Kidney capillary endothelial cell (primary cell): Measurements from ENCODE around the gene CARMIL3.
"Not testable (repeated sequence)": the region's sequence is repeated elsewhere in the genome, so short reads cannot be mapped to it uniquely, and the experiment has no call there.

ENCODE experiments used
- DNase-seq: peaks from one replicate; pipeline ENCODE4 v3.0.0-alpha.2; 2018; ENCODE audit warnings: low spot score

CARMIL3 gene, protein sequence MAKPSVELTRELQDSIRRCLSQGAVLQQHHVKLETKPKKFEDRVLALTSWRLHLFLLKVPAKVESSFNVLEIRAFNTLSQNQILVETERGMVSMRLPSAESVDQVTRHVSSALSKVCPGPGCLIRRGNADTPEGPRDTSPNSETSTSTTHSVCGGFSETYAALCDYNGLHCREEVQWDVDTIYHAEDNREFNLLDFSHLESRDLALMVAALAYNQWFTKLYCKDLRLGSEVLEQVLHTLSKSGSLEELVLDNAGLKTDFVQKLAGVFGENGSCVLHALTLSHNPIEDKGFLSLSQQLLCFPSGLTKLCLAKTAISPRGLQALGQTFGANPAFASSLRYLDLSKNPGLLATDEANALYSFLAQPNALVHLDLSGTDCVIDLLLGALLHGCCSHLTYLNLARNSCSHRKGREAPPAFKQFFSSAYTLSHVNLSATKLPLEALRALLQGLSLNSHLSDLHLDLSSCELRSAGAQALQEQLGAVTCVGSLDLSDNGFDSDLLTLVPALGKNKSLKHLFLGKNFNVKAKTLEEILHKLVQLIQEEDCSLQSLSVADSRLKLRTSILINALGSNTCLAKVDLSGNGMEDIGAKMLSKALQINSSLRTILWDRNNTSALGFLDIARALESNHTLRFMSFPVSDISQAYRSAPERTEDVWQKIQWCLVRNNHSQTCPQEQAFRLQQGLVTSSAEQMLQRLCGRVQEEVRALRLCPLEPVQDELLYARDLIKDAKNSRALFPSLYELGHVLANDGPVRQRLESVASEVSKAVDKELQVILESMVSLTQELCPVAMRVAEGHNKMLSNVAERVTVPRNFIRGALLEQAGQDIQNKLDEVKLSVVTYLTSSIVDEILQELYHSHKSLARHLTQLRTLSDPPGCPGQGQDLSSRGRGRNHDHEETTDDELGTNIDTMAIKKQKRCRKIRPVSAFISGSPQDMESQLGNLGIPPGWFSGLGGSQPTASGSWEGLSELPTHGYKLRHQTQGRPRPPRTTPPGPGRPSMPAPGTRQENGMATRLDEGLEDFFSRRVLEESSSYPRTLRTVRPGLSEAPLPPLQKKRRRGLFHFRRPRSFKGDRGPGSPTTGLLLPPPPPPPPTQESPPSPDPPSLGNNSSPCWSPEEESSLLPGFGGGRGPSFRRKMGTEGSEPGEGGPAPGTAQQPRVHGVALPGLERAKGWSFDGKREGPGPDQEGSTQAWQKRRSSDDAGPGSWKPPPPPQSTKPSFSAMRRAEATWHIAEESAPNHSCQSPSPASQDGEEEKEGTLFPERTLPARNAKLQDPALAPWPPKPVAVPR (N-terminal part only)

DNA sequence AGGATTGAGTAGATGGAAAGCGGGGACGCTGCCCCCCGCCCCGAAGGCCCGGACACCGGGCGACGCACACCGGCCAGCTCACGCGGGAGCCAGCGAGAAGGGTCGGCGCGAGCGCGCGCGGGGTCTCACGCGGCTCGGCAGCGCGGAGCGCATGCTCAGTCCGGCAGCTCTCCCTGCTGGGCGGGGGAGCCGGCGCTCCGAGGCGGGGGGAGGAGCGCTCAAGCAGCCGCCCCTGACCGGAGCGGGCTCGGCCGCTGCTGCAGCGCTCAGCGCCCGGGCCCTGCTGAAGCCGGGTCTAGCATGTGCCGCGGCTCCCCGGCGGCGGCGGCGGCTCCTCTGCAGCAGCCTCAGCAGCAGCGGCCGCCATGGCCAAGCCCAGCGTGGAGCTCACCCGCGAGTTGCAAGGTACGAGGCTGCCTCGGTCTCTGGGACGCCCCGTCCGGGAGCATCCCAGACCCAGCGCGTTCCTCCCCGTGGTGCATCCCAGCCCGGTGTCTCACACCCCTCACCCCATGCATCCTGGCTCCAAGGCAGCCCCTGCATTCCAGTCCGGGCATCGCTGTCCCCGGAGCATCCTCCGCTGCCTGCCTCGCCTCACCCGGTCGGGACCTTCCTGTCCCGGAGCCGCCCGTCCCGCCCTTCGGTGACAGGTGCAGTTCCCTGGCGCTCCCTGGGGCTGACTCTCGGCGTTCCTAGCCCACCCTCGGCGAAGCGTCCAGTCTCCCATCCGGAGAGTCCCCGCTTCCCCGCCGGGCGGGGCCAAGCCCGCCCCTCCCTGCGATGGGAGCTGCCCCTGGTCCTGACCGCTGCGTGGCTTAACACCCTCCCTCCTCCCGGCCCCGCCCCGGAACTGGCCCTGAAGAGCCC lies at the start of gene CARMIL3:
CARMIL3 (plus strand) TSS at position 221 of the 867 bp plus-strand sequence; CDS start at position 366, 145 bp downstream.
- DNase-seq: peak; percentile 21

DNA sequence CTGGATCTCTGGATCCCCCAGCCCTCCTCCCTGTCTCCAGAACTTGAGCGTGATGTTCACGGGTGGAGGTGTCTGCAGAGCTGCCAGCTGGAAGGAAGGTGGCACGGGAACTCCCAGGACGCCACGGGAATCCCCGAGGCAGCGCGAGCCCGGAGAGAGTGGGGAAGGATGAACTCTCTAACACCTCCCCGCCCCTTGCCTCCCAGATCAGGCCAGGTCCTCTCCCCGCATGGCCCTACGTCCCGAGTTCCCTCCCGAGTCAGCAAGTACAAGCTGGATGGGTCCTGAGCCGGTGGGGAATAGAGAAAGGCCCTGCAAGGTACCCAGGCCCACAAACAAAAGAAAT lies 45.4 kb upstream of the CARMIL3 start:
- not testable (repeated sequence) for DNase-seq

DNA sequence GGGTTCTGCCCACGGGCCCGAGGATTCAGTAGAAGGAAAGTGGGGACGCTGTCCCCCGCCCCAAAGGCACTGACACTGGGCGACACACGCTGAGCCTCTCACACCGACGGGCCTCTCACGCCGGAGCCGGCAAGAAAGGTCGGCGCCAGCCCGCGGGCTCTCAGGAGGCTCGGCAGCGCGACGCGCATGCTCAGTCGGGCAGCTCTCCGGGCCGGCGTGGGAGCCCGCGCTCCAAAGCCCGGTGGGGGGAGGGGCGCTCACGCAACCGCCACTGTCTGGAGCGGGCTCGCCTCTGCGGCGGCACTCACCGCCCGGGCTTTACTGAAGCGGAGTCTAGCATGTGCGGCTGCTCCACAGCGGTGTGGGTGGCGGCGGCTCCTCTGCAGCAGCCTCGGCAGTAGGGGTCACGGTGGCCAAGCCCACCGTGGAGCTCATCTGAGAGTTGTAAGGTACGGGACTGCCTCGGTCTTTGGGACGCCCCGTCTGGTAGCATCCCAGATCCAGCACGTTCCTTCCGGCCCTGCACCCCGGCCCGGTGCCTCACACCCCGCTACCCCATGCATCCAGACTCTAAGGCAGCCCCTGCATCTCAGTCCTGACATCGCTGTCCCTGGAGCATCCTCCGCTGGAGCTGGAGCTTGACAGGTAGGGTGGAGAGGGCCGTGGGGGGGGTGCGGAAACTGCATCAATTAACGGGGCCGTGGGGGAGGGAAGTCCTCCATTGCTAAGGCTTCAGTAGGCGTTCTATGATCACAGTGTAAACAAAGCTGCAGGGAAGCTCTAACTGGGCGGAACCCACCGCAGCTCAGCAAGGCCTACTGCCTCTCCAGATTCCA lies 44.8 kb upstream of the CARMIL3 start:
- DNase-seq: not testable (repeated sequence)

DNA sequence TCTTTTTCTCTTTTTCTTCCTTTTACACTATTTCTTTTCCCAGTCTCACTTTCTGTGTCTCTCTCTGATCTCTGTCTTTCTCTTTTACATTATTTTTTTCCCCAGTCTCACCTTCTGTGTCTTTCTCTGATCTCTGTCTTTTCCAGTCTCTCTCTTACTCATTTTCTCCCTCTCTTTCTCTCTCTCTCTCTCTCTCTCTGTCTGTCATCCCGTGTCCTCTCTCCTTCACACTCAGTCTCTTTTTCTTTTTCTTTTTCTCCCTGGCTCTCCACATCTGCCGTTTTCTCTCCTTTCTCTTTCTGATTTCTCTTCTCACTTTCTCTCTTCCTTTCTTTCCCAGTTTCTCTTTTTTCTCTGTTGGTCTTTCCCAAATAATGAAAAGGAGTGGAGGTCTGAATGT lies 40.8 kb upstream of the CARMIL3 start:
- DNase-seq: no peak

DNA sequence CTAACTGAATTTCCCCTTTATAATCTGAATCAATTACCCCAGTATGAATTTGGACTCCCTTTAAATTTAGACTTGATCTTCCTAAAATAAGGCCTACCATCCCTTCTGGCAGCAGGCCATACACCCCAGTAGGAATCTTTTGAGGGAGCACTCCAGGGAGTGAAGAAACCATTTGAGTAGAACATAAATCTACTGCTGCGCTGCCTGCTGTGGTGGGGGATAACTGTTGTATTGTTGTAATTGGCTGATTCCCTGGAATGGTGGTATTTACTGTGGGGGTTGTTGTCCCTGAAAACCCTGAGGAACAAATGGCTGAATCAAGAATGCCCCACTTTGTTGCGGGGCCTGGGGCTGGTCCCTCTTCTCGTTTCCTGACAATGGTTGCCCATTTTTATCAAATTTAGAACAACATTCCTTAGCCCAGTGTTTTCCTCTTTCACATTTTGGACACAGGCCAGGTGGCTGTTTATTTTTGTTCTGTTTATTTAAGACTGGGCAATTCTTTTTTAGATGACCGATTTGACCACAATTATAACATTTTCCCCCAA lies 39.0 kb upstream of the CARMIL3 start:
- DNase-seq: not testable (repeated sequence)

DNA sequence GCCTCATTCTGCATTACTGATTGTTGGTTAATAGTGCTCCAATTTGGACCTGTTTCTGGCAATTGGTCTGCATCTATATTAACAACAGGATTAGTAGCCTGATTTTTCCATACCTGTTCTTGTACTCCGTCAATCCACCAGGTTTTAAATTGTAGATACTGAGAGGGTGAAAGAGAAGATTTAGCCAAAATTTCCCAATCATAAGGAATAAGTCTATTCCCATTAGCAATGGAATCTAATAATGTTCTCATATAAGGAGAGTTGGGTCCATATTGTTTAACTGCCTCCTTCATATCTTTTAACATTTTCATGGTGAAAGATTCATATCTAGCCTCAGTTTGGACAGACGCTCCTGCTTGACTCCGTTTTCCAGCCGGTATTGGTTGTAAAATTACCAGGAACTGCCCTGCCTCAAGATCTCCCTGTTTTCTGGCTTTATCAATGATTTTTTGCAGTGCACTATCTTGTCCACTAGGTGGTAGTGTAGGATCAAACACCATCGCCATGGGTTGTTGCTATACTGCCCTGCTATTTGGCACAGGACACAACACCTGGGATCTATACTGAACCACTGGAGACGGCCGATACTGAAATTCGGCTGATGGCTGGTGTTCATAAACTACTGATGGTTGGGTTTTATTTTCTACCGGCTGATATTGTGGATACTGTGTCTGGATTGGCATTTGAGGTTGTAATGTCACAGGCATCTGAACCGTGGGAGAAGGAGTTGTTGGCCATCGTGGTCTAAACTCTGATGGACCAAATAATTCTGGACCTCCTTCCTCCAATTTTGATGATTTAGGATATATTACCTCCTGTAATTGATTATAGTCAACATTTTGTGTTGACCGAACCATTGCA lies 37.9 kb upstream of the CARMIL3 start:
- peak; percentile 72 for DNase-seq

DNA sequence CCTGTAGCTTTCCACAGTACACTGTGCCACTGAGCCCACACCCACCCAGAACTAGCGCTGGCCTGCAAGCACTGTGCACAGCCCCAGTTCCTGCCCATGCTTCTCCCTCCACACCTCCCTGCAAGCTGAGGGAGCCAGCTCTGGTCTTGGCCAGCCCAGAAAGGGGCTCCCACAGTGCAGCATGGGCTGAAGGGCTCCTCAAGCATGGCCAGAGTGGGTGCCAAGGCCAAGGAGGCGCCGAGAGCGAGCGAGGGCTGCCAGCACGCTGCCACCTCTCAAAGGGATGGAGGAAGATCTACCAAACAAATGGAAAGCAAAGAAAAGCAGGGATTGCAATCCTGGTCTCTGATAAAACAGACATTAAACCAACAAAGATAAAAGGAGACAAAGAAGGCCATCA lies 36.1 kb upstream of the CARMIL3 start:
- not testable (repeated sequence) for DNase-seq

DNA sequence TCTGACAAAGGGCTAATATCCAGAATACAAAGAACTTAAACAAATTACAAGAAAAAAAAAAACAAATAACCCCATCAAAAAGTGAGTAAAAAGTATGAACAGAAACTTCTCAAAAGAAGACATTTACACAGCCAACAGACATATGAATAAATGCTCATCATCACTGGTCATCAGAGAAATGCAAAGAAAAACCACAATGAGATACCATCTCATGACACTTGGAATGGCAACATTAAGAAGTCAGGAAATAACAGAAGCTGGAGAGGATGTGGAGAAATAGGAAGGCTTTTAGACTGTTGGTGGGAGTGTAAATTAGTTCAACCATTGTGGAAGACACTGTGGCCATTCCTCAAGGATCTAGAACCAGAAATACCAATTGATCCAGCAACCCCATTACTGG lies 32.8 kb upstream of the CARMIL3 start:
- DNase-seq: not testable (repeated sequence)

DNA sequence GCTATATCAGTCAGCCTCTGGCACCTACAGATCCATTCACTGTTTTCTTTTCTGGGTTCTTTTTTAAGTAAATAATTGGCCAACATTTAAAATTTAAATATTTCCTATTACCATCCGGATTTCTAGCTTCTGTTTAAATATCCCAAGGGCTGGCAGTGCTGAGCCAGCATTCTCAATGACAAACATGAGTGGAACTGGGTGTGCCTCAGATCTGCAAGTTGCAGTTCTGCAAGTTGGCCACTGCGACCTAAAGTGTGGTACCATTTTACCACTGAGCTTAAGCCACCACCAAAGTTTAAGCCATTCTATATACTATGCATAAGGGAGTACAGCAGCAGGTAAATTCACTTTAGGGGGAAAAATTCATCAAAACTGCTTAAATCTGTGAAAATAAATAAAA lies 31.9 kb upstream of the CARMIL3 start:
- DNase-seq: not testable (repeated sequence)

DNA sequence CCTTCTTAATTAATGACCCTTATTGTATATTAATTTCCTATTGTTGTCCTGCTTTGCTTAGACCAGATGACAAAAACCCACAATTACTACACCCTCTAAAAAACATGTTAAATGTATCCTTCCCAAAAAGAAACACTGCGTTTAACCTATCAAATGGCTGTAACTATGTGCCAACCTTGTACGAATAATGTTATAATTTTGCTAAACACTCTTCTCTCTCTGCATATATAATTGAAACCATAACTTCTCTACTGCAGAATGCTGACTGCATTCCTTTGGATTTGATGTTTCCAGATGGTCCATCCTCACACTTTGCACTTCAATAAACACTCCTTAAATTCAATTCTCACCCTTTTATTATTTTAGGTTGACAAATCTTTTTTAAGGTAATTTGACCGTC lies 31.3 kb upstream of the CARMIL3 start:
- not testable (repeated sequence) for DNase-seq

DNA sequence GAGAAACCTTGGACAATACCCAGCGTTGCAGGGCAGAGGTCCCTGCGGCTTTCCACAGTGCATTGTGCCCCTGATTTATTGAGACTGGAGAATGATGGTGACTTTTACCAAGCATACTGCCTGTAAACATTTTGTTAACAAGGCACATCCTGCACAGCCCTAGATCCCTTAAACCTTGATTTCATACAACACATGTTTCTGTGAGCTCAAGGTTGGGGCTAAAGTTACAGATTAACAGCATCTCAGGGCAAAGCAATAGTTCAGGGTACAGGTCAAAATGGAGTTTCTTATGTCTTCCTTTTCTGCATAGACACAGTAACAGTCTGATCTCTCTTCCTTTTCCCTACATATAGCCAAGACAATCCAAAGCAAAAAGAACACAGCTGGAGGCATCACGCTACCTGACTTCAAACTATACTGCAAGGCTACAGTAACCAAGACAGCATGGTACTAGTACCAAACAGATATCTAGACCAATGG lies 26.8 kb upstream of the CARMIL3 start:
- not testable (repeated sequence) for DNase-seq

DNA sequence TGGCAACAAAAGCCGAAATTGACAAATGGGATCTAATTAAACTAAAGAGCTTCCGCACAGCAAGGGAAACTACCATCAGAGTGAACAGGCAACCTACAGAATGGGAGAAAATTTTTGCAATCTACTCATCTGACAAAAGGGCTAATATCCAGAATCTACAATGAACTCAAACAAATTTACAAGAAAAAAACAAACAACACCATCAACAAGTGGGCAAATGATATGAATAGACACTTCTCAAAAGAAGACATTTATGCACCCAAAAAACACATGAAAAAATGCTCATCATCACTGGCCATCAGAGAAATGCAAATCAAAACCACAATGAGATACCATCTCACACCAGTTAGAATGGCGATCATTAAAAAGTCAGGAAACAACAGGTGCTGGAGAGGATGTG lies 22.1 kb upstream of the CARMIL3 start:
- not testable (repeated sequence) for DNase-seq

DNA sequence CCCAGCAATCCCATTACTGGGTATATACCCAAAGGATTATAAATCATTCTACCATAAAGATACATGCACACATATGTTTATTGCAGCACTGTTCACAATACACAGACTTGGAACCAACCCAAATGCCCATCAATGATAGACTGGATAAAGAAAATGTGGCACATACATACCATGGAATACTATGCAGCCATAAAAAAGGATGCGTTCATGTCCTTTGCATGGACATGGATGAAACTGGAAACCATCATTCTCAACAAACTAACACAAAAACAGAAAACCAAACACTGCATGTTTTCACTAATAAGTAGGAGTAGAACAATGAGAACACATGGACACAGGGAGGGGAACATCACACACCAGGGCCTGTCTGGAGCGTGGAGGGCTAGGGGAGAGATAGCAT lies 20.5 kb upstream of the CARMIL3 start:
- DNase-seq: not testable (repeated sequence)

DNA sequence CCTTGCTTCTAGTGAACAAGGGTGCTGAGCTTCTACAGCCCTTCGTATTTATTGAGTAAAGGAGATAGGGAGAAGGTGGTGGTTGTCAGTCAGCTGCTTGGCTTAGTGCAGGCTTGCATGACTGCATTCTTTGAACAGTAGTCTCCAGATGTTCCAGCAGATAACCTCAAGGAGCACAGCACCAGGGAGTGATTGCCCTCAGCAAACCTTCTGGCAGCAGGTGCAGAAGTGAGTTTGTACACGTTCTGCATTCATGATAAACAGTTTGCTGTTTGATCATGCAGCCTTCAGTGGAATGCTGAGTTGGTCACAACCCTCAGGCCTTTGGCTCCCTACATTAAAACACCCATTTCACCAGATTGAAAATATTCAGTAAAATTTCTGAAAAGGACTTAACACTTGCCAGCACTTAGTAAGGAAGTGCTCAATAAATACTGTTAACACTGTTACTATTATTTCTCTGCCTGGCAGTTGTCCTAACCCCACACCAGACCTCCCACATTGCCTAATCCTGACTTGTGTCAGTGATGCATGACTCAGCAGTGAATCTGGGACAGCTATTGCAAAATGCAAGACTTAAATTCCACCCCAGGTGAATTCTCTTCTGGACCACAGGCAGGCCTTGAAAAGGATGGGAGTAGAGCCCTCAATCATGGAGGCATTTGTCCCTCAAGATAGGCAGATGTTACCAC lies 18.9 kb upstream of the CARMIL3 start:
- no peak for DNase-seq

DNA sequence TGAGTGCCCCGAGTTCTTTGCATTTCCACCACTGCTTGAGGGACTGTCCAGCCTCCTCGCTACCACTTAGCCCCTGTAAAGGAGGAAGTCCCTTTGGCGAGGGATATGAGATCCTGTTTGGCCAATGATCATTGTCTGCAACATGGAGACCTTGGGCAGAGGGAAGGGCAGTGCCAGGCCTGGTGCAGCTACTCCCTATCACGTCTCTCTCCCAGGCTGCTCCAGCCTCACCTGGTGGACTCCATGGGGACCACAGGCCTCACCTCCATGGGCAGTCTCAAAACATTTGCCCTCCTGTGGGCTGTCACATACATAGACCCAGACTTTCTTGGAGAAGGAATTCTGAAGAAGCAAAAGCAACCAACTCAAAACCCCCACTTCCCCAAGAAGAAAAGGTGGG lies 16.0 kb upstream of the CARMIL3 start:
- not testable (repeated sequence) for DNase-seq

DNA sequence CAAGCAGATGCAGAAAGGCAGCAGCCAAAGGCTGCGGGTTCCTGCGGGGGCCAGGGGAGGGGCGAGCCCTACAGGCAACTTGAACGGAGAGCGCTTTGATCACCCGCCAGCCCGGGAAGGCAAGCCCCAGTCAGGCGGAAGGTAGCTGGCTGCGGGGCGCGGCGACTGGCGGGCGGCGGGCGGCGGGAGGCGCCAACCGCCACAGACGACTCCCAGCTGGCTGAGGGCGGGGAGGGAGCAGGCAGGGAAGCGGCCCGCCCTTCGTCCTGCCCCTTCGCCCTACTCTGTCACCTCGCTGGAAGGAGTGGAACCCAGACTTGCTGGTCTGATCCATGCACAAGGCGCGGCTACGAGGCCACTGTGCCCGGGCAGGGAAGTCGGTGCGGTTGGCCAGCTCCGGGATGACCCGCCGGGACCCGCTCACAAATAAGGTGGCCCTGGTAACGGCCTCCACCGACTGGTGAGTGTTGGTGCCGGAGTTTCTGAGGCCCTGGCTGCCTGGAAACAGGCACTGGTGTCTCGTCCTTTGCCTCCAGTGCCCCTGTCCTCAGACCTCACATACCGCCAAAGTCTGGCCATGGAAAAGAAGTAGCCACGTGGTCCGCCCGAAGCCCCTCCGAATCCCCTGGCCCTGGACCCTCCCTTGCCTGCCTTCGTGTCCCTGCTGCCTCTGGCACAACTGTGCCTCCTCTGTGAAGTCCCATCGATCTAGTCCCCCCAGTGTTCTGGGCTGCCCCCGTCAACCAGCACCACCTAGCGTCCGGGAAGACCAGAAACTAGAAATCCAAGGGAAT lies 15.4 kb upstream of the CARMIL3 start:
- DNase-seq: peak; percentile 58

DNA sequence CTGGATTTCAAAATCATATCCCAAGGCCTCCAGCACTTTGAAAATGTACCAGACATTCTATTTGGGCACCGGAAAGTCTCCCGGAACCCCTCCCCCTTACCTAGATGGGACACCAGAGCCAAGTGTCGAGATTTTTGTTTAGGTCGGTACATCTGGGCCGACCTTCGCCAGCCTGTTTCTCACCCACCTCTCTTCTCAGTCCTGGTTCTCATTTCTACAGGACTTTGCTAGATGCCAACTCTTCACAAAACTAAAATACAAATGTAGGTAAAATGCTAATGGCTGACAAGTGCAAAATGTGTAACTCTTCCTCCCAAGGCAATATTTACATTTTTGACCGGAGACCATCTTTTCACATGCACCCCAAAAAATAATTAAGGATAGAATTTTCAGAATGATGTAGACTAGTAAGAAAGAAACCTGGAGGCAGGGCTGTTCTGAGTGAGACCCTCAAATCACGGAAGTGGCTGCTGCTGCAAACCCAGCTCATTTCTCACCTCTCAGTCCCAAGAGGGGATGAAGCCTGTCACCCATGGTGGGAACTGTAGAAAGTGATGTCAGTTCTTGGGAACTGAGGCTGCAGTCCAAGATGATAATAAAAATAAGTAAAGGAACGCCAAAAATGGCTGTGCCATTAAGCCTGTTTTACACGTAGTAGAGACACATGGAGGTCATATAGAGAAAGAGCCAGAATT lies 14.7 kb upstream of the CARMIL3 start:
- not testable (repeated sequence) for DNase-seq
